HCT116 (cell line): ENCODE measurements around the gene GZF1. TPM values are rescaled to one million over a fixed set of nuclear protein-coding genes. Genes with fewer than 3 reads are reported as not detected.

Experiments
- ATAC-seq: fragments of 200-7000 bp; cut with Tn5 transposase; 2 replicates; pipeline ENCODE4 v1.9.1; 2020; ENCODE audit warnings: mild to moderate bottlenecking, moderate library complexity
- BruUV-seq: library from RNA; stranded (reverse); fragments of 400-500 nt; replicated peaks from 2 replicates; lab custom pipeline; 2021; lab: Mats Ljungman, UMichigan
- CTCF ChIA-PET: fragments of 300-600 bp; sonication (Branson Sonifier 250); formaldehyde crosslinking; loops from one replicate; lab custom pipeline; 2021; ENCODE audit warnings: antibody characterized with exemption; lab: Charles Lee
- POLR2A ChIA-PET: fragments of 300-600, 350-600 bp; sonication (Branson Sonifier 250); formaldehyde crosslinking; loops from one replicate; lab custom pipeline; 2021; ENCODE audit warnings: antibody characterized with exemption; lab: Charles Lee
- RAD21 ChIA-PET, 2 experiments: fragments of 300-600 bp; sonication (Branson Sonifier 250); formaldehyde crosslinking; loops; one replicate each; lab custom pipeline; 2023; ENCODE audit warnings: low total read pairs in 2 of 2; ENCODE audit not compliant: uncharacterized antibody in 2 of 2, unreplicated experiment in 2 of 2, low non-redundant PET in 1 of 2; lab: Charles Lee
- DNase-seq: peaks from one replicate; pipeline ENCODE4 v3.0.0-alpha.2; 2010; ENCODE audit warnings: low read depth, low spot score
- H2AFZ ChIP-seq: fragments of 200-600 bp; shearing (Covaris generic), sonication (generic); 2 replicates; pipeline ENCODE4 v1.6.1; 2017; ENCODE audit warnings: low read depth, mixed run types, mixed read lengths, antibody characterized with exemption, low read length; ENCODE audit not compliant: poor library complexity, severe bottlenecking
- H3K27ac ChIP-seq: 2 replicates; pipeline ENCODE4 v1.5.1; 2012; ENCODE audit warnings: low read depth, low read length
- H3K27me3 ChIP-seq: fragments of 200-600 bp; sonication (generic); 2 replicates; pipeline ENCODE4 v1.6.1; 2016; ENCODE audit warnings: mixed run types, low read length, mixed read lengths; ENCODE audit not compliant: insufficient read depth
- H3K36me3 ChIP-seq, 2 experiments: fragments of 200-500 bp in 1 of 2; fragments of 200-600 bp in 1 of 2; sonication (Bioruptor generic) in 1 of 2; sonication (generic) in 1 of 2; 2 replicates each; pipeline versions ENCODE4 v1.5.1 to v1.6.1; 2014 to 2016; ENCODE audit warnings: low read length in 2 of 2, inconsistent platforms in 1 of 2, mixed read lengths in 1 of 2, mixed run types in 1 of 2; ENCODE audit not compliant: insufficient read depth in 2 of 2, control insufficient read depth in 1 of 2
- H3K4me1 ChIP-seq, 2 experiments: fragments of 200-600 bp in 1 of 2; sonication (generic) in 1 of 2; 2 replicates each; pipeline versions ENCODE4 v1.5.1 to v1.6.1; 2012 to 2017; ENCODE audit warnings: low read length in 2 of 2, inconsistent platforms in 1 of 2, mild to moderate bottlenecking in 1 of 2, mixed read lengths in 1 of 2, mixed run types in 1 of 2, moderate library complexity in 1 of 2; ENCODE audit not compliant: insufficient read depth in 2 of 2, control insufficient read depth in 1 of 2
- H3K4me2 ChIP-seq: fragments of 200-600 bp; sonication (generic); 2 replicates; pipeline ENCODE4 v1.6.1; 2017; ENCODE audit warnings: mixed run types, low read length, mixed read lengths
- H3K4me3 ChIP-seq, 2 experiments: fragments of 200-600 bp in 1 of 2; sonication (generic) in 1 of 2; replicated peaks in 1 of 2; 2 replicates each; pipeline ENCODE4 v1.5.1; 2011 to 2016; ENCODE audit warnings: low read length in 2 of 2, control low read depth in 1 of 2, low read depth in 1 of 2, mild to moderate bottlenecking in 1 of 2, mixed read lengths in 1 of 2, mixed run types in 1 of 2
- H3K79me2 ChIP-seq: fragments of 200-600 bp; sonication (generic); 2 replicates; pipeline ENCODE4 v1.6.1; 2017; ENCODE audit warnings: mild to moderate bottlenecking, mixed run types, low read length, moderate library complexity, mixed read lengths; ENCODE audit not compliant: insufficient read depth
- H3K9ac ChIP-seq: fragments of 200-600 bp; sonication (generic); 2 replicates; pipeline ENCODE4 v1.6.1; 2016; ENCODE audit warnings: low read length, mixed read lengths
- H3K9me2 ChIP-seq: fragments of 200-600 bp; sonication (generic), shearing (Covaris generic); 2 replicates; pipeline ENCODE4 v1.6.1; 2017; ENCODE audit warnings: mixed run types, mild to moderate bottlenecking, moderate library complexity; ENCODE audit not compliant: insufficient read depth
- H3K9me3 ChIP-seq, 2 experiments: fragments of 200-500 bp in 1 of 2; fragments of 200-600 bp in 1 of 2; sonication (Bioruptor generic) in 1 of 2; sonication (generic) in 1 of 2; 2 replicates each; pipeline ENCODE4 v1.6.1; 2014 to 2017; ENCODE audit warnings: low read length in 2 of 2, mixed read lengths in 2 of 2, inconsistent platforms in 1 of 2, low read depth in 1 of 2, mild to moderate bottlenecking in 1 of 2, mixed run types in 1 of 2, moderate library complexity in 1 of 2; ENCODE audit not compliant: control insufficient read depth in 1 of 2, insufficient read depth in 1 of 2
- H4K20me1 ChIP-seq: fragments of 200-600 bp; sonication (generic), shearing (Covaris generic); 2 replicates; pipeline ENCODE4 v1.6.1; 2017; ENCODE audit warnings: mixed run types, mild to moderate bottlenecking, moderate library complexity; ENCODE audit not compliant: insufficient read depth
- CBX3 ChIP-seq: IDR thresholded peaks from 2 replicates; pipeline ENCODE4 v1.6.1; 2012; ENCODE audit warnings: low read depth
- CTCF ChIP-seq, 3 experiments: fragments of 200-600 bp in 1 of 3; sonication (generic) in 1 of 3; IDR thresholded peaks in 2 of 3; conservative IDR thresholded peaks in 1 of 3; 2 replicates each; pipeline ENCODE4 v1.5.1; 2012 to 2017; ENCODE audit warnings: low read depth in 2 of 3, low read length in 2 of 3, antibody characterized with exemption in 1 of 3, borderline replicate concordance in 1 of 3, control low read depth in 1 of 3, mild to moderate bottlenecking in 1 of 3, mixed read lengths in 1 of 3, mixed run types in 1 of 3, moderate library complexity in 1 of 3; ENCODE audit not compliant: insufficient read depth in 1 of 3
- ELF1 ChIP-seq: IDR thresholded peaks from 2 replicates; pipeline ENCODE4 v1.6.1; 2012; ENCODE audit warnings: low read depth, borderline replicate concordance
- EZH2phosphoT487 ChIP-seq: fragments of 200-600 bp; IDR thresholded peaks from 2 replicates; pipeline ENCODE4 v1.6.1; 2018; ENCODE audit warnings: antibody characterized with exemption, borderline replicate concordance
- FOSL1 ChIP-seq: IDR thresholded peaks from 2 replicates; pipeline ENCODE4 v1.6.1; 2012; ENCODE audit warnings: low read depth
- POLR2A ChIP-seq: IDR thresholded peaks from 2 replicates; pipeline ENCODE4 v1.7.0; 2011; ENCODE audit warnings: borderline replicate concordance; ENCODE audit not compliant: insufficient read depth, insufficient read length; ENCODE audit errors: extremely low read depth
- POLR2AphosphoS5 ChIP-seq: IDR thresholded peaks from 2 replicates; pipeline ENCODE4 v1.6.1; 2011; ENCODE audit warnings: mild to moderate bottlenecking, low read depth, low read length, moderate library complexity
- intact Hi-C: fragments of 100-400 bp; cut with micrococcal nuclease; formaldehyde crosslinking; loops from 2 replicates; pipeline ENCODE4 v1.10.0; 2022
- total RNA-seq: library from RNA; stranded (reverse); gene quantifications from one replicate; pipeline ENCODE4 v1.2.1, GENCODE V29; 2021; ENCODE audit not compliant: unreplicated experiment
- TF ChIP-seq, protein P1 (sequence below): IDR thresholded peaks from 2 replicates; pipeline ENCODE4 v1.6.1; 2012

The GZF1 gene
- total RNA-seq, 1 experiment from 2014 or later: 10.4 TPM

GRCh38 chr20:23341073-23341472 is 20.9 kb upstream of the GZF1 start:
- H3K9me3 ChIP-seq: no peaks in the 10 kb centered on the region
- H3K79me2 ChIP-seq: no peaks in the 10 kb centered on the region
- H3K9me2 ChIP-seq: no peaks in the 10 kb centered on the region
- intact Hi-C loops: loop anchor here (5.0 kb wide), 1 partner anchor 1004 kb away; no protein-coding TSS in a partner anchor
- ATAC-seq: no peak
- H2AFZ ChIP-seq: no peak overlapping the region
- ChIA-PET RAD21 (interaction anchor here (0.9 to 2.1 kb wide), 4 partner anchors 9 to 656 kb away, joined by 4 to 9 read pairs (median 5); no protein-coding TSS in a partner anchor), POLR2A (interaction anchor here (1.3 to 2.3 kb wide), 2 partner anchors 9 to 649 kb away, joined by 6 to 8 read pairs; no protein-coding TSS in a partner anchor), CTCF (interaction anchor here (0.7 to 3.9 kb wide), 13 partner anchors 9 to 1007 kb away, joined by 3 to 70 read pairs (median 4); partner anchors contain the start of gene NXT1)
- BruUV-seq: no TSS peak
- H3K9ac ChIP-seq: no peak overlapping the region
- no peaks in the 10 kb centered on the region for H3K36me3 ChIP-seq
- no peak overlapping the region for H3K4me2 ChIP-seq
- no peak for TF ChIP-seq EZH2phosphoT487
- TF ChIP-seq POLR2A: no peak
- no peak for TF ChIP-seq POLR2AphosphoS5
- no peak for TF ChIP-seq CBX3
- TF ChIP-seq, protein P1, sequence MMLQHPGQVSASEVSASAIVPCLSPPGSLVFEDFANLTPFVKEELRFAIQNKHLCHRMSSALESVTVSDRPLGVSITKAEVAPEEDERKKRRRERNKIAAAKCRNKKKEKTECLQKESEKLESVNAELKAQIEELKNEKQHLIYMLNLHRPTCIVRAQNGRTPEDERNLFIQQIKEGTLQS: no peak
- no peak for TF ChIP-seq CTCF (IDR thresholded peaks at IDR 0.05 in 2 of 3, conservative IDR thresholded peaks at IDR 0.05 in 1 of 3; ENCODE audit: borderline replicate concordance in 1 of 3, insufficient read depth in 1 of 3, low read depth in 2 of 3, low read length in 2 of 3)
- no peak for TF ChIP-seq ELF1
- no peak for TF ChIP-seq FOSL1
- H3K4me1 ChIP-seq: no peaks in the 10 kb centered on the region
- H4K20me1 ChIP-seq: no peaks in the 10 kb centered on the region
- no peak overlapping the region for H3K27ac ChIP-seq
- H3K27me3 ChIP-seq: peaks cover 18% of the 10 kb centered on the region; the same call in 1 of the 2 replicates
- DNase-seq: no peak
- no peak overlapping the region for H3K4me3 ChIP-seq
